Spleen (tissue), 7 donors: ENCODE data around the gene ZC3H8.

Experiments
- POLR2AphosphoS5 ChIP-seq, 3 donors: sonication (generic); formaldehyde crosslinking; IDR thresholded peaks; one replicate each; pipeline ENCODE4 v1.5.1; 2017; ENCODE audit warnings: antibody characterized with exemption in 3 of 3
- TF ChIP-seq, protein P1 (sequence below), 11 experiments: fragments of 200-600 bp in 7 of 11; fragments of 450-650 bp in 4 of 11; sonication (generic) in 4 of 11; IDR thresholded peaks in 8 of 11; conservative IDR thresholded peaks in 3 of 11; 1 replicate in 7 of 11; 2 replicates in 4 of 11; pipeline versions ENCODE4 v1.4.0 to v1.8.0; 2016 to 2021; ENCODE audit warnings: antibody characterized with exemption in 11 of 11, inconsistent platforms in 4 of 11, mild to moderate bottlenecking in 1 of 11
- donor health status: DM: no; HTN: no; CAD: no; lungs with moderate emphysema.
- donor health status: DM: no; HTN: no; CAD: no.
- donor health status: DM: no; HTN: no; CAD: no.

GRCh38 chr2:112166806-112167499 lies 87.9 kb downstream of the ZC3H8 start:
- TF ChIP-seq, protein P1, sequence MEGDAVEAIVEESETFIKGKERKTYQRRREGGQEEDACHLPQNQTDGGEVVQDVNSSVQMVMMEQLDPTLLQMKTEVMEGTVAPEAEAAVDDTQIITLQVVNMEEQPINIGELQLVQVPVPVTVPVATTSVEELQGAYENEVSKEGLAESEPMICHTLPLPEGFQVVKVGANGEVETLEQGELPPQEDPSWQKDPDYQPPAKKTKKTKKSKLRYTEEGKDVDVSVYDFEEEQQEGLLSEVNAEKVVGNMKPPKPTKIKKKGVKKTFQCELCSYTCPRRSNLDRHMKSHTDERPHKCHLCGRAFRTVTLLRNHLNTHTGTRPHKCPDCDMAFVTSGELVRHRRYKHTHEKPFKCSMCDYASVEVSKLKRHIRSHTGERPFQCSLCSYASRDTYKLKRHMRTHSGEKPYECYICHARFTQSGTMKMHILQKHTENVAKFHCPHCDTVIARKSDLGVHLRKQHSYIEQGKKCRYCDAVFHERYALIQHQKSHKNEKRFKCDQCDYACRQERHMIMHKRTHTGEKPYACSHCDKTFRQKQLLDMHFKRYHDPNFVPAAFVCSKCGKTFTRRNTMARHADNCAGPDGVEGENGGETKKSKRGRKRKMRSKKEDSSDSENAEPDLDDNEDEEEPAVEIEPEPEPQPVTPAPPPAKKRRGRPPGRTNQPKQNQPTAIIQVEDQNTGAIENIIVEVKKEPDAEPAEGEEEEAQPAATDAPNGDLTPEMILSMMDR (IDR thresholded peaks at IDR 0.05 in 8 of 11, conservative IDR thresholded peaks at IDR 0.05 in 3 of 11), result no peak
- TF ChIP-seq POLR2AphosphoS5 (IDR thresholded peaks at IDR 0.05), result no peak
